ENCODE results near the gene EFNA3.

DNA sequence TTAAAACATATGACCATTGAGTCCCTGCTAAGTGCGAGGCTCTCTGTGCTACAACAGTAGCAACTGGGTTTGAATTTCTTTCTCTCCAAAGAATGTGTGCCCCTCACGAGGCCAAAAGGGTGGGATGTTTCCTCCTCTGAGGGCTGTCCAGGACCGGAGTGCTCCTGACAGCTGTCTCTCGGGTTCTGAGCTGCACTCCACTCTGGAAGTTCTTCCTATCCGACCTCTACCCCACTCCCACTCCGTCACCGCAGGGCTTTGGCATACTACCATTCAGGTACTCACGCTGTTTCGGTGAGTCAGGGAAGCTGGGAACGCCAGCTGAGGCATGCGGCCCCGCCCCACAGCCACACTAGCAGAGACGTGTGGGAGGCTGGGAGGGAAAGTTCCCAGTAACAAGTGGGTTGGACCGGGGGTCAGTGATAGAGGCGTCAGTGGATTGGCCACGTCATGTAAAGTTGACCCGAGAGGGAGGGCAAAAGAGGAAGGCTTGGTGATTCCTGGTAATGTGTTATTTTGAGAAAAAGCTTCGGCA, 56.3 kb downstream of the EFNA3 start:
- TF ChIP-seq EP300 (IDR thresholded peaks at IDR 0.05; ENCODE audit: low read depth), result peak; percentile 66
- no peak for TF ChIP-seq POLR2A (IDR thresholded peaks at IDR 0.05)
- TF ChIP-seq, protein P1, sequence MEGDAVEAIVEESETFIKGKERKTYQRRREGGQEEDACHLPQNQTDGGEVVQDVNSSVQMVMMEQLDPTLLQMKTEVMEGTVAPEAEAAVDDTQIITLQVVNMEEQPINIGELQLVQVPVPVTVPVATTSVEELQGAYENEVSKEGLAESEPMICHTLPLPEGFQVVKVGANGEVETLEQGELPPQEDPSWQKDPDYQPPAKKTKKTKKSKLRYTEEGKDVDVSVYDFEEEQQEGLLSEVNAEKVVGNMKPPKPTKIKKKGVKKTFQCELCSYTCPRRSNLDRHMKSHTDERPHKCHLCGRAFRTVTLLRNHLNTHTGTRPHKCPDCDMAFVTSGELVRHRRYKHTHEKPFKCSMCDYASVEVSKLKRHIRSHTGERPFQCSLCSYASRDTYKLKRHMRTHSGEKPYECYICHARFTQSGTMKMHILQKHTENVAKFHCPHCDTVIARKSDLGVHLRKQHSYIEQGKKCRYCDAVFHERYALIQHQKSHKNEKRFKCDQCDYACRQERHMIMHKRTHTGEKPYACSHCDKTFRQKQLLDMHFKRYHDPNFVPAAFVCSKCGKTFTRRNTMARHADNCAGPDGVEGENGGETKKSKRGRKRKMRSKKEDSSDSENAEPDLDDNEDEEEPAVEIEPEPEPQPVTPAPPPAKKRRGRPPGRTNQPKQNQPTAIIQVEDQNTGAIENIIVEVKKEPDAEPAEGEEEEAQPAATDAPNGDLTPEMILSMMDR (IDR thresholded peaks at IDR 0.05), result no peak
- TF ChIP-seq POLR2AphosphoS5 (IDR thresholded peaks at IDR 0.05), result peak; percentile 81 to 84 (median 81)
